AG09319 (cell line): ENCODE data around the gene NEDD4L.

ENCODE experiments used
- DNase-seq: peaks from one replicate; pipeline ENCODE4 v3.0.0-alpha.2; 2010; ENCODE audit warnings: low read depth; ENCODE audit errors: extremely low read depth
- CTCF ChIP-seq: IDR thresholded peaks from 2 replicates; pipeline ENCODE4 v1.5.1; 2011; ENCODE audit warnings: low read depth, mild to moderate bottlenecking, inconsistent platforms, low read length, moderate library complexity

NEDD4L gene

GRCh38 chr18:58360324-58360723 is 316.3 kb downstream of the NEDD4L start:
- TF ChIP-seq CTCF = no peak
- DNase-seq = no peak

GRCh38 chr18:58361212-58361611 is 317.2 kb downstream of the NEDD4L start:
- TF ChIP-seq CTCF = no peak
- no peak for DNase-seq

GRCh38 chr18:58362027-58362575 is 318.1 kb downstream of the NEDD4L start:
- peak; percentile 78 for DNase-seq
- no peak for TF ChIP-seq CTCF

DNA sequence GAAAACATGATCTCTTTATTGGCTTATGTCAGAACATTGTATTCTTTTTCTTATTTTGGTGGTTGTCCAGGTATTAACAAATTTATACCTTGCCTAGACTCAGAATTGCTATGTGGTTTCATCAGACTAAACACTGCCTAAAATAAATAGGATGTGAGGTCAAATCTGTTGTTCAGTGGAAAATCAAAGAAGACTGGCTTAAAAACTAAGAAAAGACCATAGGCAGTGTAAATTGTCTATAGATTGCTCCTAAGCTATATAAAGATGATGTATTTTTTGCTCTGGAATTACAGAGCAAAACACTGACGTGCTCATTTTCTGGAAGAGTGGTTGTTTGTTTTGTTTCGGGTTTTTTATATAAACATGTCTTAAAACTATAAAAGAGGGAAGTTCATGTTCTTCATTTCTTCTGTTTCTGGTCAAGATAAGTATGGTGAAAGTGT is 318.8 kb downstream of the NEDD4L start:
- no peak for DNase-seq
- no peak for TF ChIP-seq CTCF

DNA sequence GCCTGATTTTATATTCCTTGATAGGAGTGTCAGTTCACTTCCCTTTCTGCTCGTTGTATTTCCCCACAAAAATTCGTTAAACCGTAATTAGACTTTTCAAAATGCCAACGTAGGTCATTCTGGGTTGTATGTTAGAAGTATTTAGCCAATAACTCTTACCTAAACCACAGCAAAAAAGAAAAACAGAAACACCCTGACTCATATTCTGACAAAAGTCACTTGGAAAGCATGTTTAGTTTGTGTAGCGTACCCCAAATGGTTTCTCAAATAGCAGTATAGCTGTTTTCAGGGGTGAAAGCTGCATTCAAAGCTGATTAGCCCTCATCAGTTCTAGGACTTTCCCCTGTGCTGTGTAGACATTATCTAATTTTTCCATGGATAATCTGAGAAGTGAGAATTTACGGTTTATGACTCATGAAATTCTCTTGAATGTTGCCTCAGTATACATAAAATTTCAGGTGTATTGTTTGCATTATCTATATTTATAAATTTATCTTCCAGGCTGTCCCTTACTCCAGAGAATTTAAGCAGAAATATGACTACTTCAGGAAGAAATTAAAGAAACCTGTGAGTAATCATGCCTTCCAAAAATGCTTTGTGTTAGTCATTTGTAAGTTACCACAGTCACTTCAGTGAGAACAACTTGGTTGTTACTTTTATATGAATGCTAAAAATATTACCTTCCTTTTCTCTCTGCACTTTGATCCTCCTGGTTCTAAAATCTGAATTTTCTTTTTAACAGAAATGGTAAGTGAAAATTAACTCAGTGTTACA is 319.9 kb downstream of the NEDD4L start:
- TF ChIP-seq CTCF = no peak

DNA sequence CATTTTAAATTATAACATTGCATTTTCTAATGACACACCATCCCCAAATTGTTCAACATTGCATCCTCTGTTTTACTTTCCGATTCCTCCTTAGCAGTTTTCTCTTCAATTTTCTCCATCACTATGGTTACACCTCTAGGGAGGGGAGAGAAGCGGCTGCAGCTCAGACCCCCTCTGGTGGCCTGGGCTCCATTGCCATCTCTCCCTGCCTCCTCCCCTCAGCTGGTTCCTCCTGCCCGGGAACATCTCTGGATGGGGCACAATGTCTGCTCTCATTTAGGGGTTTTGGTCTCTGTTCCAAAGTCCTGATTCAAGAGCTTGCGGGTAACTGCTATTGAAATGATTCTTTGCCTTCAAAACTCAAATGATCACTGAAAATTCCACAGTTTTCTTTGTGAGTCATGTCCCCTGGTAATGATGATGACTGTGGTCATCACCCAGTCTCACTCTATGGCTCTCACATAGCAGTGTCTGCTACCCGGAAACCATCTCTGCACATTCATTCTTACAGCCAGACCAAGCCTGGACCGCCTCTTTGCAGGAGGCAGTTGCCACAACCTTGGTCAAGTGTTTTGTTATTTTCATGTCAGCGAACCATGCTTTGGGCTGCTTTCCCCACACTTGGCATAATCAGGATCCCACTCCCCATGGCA is 321.0 kb downstream of the NEDD4L start:
- no peak for DNase-seq
- peak; percentile 1 for TF ChIP-seq CTCF

More for the DNA sequence above, 319.9 kb downstream of the NEDD4L start:
- DNase-seq = no peak

DNA sequence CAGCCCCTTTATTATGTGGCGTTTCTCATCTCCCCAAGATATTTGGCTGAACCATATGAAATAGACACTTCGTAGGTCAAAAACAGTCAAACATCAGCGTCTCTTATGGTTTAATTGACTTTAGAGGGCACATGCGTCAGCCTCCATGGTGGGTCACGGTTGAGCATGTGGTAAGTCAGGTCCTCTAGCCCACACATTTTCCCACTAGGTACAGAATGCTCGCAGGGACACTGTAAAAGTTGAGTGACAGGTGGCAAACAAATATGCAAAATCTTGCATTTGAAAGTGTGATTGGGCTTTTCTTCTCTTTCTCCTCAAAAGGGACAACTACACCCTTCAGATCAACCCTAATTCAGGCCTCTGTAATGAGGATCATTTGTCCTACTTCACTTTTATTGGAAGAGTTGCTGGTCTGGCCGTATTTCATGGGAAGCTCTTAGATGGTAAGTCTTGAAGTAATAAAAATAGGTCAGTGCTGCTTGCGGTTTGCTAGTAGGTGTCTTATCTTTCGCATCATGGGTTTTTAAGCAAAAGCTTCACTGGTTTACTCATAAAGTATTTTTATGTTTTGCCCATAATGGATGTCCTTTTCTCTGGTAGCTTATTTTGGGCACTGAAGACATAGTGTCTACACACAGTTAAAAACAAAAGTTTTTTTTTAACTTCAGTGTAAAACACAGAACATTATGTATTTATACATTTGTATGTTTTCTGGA is 323.6 kb downstream of the NEDD4L start:
- no peak for DNase-seq
- no peak for TF ChIP-seq CTCF
